NT2/D1 (cell line): Measurements from ENCODE around the gene RNF215.

Experiments used
- YY1 ChIP-seq: IDR thresholded peaks from 2 replicates; pipeline ENCODE4 v1.6.1; 2011; ENCODE audit not compliant: insufficient read length, insufficient read depth
- ZNF274 ChIP-seq: IDR thresholded peaks from 2 replicates; pipeline ENCODE4 v1.6.1; 2011; ENCODE audit warnings: mild to moderate bottlenecking, low read depth, low read length

- TF ChIP-seq YY1 (no peak), ZNF274 (no peak)
Observed at GRCh38 chr22:30427871-30428270, 40.7 kb upstream of the RNF215 start.
